ENCODE measurements around the gene CDK14. TPM values are rescaled to one million over a fixed set of nuclear protein-coding genes. Genes with fewer than 3 reads are reported as not detected.

Gene CDK14
- total and polyA plus RNA-seq, 2 of the 8 experiments (the other 6 are each of a cell fraction or from before 2014, with no cell fraction given): 5.5 to 47.3 TPM

DNA sequence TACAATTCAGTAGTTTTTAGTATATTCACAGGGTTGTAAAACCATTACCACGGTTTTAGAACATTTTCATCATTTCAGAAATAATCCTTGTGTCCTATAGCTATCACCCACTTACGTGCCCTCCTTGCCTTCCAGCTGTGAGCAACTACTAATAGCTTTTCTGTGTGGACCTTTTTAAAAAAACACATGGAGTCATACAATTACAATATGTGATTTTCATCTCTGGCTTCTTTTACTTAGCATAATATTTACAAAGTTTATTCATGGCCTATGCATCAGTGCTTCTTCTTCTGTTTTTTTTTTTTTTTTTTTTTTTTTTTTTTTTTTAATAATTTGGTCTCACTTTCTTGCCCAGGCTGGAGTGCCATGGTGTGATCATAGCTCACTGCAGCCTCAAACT is 76.1 kb downstream of the CDK14 start (continued):
- TF ChIP-seq, protein P1, sequence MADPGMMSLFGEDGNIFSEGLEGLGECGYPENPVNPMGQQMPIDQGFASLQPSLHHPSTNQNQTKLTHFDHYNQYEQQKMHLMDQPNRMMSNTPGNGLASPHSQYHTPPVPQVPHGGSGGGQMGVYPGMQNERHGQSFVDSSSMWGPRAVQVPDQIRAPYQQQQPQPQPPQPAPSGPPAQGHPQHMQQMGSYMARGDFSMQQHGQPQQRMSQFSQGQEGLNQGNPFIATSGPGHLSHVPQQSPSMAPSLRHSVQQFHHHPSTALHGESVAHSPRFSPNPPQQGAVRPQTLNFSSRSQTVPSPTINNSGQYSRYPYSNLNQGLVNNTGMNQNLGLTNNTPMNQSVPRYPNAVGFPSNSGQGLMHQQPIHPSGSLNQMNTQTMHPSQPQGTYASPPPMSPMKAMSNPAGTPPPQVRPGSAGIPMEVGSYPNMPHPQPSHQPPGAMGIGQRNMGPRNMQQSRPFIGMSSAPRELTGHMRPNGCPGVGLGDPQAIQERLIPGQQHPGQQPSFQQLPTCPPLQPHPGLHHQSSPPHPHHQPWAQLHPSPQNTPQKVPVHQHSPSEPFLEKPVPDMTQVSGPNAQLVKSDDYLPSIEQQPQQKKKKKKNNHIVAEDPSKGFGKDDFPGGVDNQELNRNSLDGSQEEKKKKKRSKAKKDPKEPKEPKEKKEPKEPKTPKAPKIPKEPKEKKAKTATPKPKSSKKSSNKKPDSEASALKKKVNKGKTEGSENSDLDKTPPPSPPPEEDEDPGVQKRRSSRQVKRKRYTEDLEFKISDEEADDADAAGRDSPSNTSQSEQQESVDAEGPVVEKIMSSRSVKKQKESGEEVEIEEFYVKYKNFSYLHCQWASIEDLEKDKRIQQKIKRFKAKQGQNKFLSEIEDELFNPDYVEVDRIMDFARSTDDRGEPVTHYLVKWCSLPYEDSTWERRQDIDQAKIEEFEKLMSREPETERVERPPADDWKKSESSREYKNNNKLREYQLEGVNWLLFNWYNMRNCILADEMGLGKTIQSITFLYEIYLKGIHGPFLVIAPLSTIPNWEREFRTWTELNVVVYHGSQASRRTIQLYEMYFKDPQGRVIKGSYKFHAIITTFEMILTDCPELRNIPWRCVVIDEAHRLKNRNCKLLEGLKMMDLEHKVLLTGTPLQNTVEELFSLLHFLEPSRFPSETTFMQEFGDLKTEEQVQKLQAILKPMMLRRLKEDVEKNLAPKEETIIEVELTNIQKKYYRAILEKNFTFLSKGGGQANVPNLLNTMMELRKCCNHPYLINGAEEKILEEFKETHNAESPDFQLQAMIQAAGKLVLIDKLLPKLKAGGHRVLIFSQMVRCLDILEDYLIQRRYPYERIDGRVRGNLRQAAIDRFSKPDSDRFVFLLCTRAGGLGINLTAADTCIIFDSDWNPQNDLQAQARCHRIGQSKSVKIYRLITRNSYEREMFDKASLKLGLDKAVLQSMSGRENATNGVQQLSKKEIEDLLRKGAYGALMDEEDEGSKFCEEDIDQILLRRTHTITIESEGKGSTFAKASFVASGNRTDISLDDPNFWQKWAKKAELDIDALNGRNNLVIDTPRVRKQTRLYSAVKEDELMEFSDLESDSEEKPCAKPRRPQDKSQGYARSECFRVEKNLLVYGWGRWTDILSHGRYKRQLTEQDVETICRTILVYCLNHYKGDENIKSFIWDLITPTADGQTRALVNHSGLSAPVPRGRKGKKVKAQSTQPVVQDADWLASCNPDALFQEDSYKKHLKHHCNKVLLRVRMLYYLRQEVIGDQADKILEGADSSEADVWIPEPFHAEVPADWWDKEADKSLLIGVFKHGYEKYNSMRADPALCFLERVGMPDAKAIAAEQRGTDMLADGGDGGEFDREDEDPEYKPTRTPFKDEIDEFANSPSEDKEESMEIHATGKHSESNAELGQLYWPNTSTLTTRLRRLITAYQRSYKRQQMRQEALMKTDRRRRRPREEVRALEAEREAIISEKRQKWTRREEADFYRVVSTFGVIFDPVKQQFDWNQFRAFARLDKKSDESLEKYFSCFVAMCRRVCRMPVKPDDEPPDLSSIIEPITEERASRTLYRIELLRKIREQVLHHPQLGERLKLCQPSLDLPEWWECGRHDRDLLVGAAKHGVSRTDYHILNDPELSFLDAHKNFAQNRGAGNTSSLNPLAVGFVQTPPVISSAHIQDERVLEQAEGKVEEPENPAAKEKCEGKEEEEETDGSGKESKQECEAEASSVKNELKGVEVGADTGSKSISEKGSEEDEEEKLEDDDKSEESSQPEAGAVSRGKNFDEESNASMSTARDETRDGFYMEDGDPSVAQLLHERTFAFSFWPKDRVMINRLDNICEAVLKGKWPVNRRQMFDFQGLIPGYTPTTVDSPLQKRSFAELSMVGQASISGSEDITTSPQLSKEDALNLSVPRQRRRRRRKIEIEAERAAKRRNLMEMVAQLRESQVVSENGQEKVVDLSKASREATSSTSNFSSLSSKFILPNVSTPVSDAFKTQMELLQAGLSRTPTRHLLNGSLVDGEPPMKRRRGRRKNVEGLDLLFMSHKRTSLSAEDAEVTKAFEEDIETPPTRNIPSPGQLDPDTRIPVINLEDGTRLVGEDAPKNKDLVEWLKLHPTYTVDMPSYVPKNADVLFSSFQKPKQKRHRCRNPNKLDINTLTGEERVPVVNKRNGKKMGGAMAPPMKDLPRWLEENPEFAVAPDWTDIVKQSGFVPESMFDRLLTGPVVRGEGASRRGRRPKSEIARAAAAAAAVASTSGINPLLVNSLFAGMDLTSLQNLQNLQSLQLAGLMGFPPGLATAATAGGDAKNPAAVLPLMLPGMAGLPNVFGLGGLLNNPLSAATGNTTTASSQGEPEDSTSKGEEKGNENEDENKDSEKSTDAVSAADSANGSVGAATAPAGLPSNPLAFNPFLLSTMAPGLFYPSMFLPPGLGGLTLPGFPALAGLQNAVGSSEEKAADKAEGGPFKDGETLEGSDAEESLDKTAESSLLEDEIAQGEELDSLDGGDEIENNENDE (IDR thresholded peaks at IDR 0.05; ENCODE audit: insufficient replicate concordance, low read length): no peak
- TF ChIP-seq TEAD4 (IDR thresholded peaks at IDR 0.05; ENCODE audit: low read depth, low read length) (no peak), TCF12 (IDR thresholded peaks at IDR 0.05; ENCODE audit: low read depth, low read length) (no peak), SAP30 (IDR thresholded peaks at IDR 0.05; ENCODE audit: insufficient read depth, insufficient replicate concordance, low read length) (no peak)
